ENCODE measurements around the gene AP1G2.

GRCh38 chr14:23604148-23604547 lies 36.6 kb upstream of the AP1G2 start:
- TF ChIP-seq CTCF (IDR thresholded peaks at IDR 0.05) (no peak), POLR2A (IDR thresholded peaks at IDR 0.05) (no peak)

All from uterus (tissue), 2 donors.